Effector memory CD4-positive, alpha-beta T cell (primary cell): ENCODE measurements around the gene HMOX2.

Experiments used
- DNase-seq, 3 donors: peaks; one replicate each; pipeline ENCODE4 v3.0.0-alpha.2; 2020
- H3K27ac ChIP-seq: 2 replicates; pipeline ENCODE4 v1.7.0; 2013; ENCODE audit warnings: mild to moderate bottlenecking, low read length, moderate library complexity; ENCODE audit not compliant: insufficient read depth, poor library complexity, severe bottlenecking
- H3K27me3 ChIP-seq: replicated peaks from 2 replicates; pipeline ENCODE4 v1.7.0; 2013; ENCODE audit warnings: mild to moderate bottlenecking, low read length; ENCODE audit not compliant: insufficient read depth, control insufficient read depth, poor library complexity, severe bottlenecking
- H3K36me3 ChIP-seq: 2 replicates; pipeline ENCODE4 v1.7.0; 2013; ENCODE audit warnings: mild to moderate bottlenecking, low read length, moderate library complexity; ENCODE audit not compliant: control insufficient read depth, insufficient read depth
- H3K4me1 ChIP-seq: 2 replicates; pipeline ENCODE4 v1.7.0; 2013; ENCODE audit warnings: low read length, mild to moderate bottlenecking; ENCODE audit not compliant: control insufficient read depth, insufficient read depth, poor library complexity, severe bottlenecking
- H3K4me3 ChIP-seq: 2 replicates; pipeline ENCODE4 v1.7.0; 2013; ENCODE audit warnings: low read length, low read depth, mild to moderate bottlenecking; ENCODE audit not compliant: insufficient read depth, poor library complexity, severe bottlenecking
- H3K9me3 ChIP-seq: 2 replicates; pipeline ENCODE4 v1.7.0; 2013; ENCODE audit warnings: mild to moderate bottlenecking, low read length, moderate library complexity; ENCODE audit not compliant: control insufficient read depth

The HMOX2 gene

DNA sequence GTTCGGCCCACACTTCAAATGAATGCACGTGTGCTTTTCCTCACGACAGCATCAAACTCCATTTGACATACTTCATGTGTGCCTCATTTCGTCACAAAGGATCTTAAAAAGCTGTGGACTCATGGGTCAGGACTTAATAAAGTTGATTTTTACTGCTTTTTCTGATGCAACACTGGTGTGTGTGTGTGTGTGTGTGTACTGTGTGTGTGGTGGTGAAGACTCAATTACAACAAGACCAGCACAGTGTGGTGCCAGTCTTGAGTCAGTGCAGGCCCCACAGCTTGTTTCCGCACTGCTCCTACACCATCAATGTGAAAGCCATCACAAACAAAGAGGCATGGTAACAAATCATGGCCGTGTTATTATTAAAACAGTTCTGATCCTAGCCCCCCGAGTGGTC is 44.7 kb downstream of the HMOX2 start:
- H3K4me3 ChIP-seq: no peak overlapping the region
- H3K27ac ChIP-seq: no peak overlapping the region
- H3K9me3 ChIP-seq: no peaks in the 10 kb centered on the region
- H3K4me1 ChIP-seq: peaks cover 2% of the 10 kb centered on the region
- H3K27me3 ChIP-seq: no peaks in the 10 kb centered on the region
- DNase-seq: no peak
- H3K36me3 ChIP-seq: no peaks in the 10 kb centered on the region

DNA sequence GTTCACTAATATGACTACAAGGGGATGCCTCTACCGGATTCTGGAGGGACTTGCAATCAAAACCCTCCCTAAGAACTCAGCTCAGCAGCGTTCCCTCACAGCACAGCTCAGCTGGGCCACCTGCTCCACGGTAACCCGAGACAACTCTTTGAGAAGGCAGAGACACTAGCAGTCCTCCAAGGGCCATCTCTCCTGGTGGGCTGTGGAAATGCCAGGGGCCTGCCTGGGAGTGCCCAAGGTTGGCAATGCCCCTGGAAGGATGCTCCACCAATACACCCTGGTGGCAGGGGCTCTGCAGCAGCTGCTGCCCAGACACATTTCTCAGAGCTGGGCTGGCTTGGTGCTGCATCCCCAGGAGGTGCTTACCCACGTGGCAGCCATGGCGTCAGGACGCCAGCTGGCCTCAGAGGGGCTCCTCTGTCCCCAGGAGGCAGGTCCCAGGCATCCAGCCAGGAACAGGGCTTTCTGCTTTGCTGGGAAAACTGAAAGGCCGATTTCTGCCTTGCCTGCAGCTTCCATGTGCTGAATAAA is 45.9 kb downstream of the HMOX2 start:
- no peaks in the 10 kb centered on the region for H3K36me3 ChIP-seq
- no peak overlapping the region for H3K27ac ChIP-seq
- no peaks in the 10 kb centered on the region for H3K9me3 ChIP-seq
- H3K27me3 ChIP-seq: no peaks in the 10 kb centered on the region
- DNase-seq: no peak
- H3K4me1 ChIP-seq: no peaks in the 10 kb centered on the region
- no peak overlapping the region for H3K4me3 ChIP-seq

DNA sequence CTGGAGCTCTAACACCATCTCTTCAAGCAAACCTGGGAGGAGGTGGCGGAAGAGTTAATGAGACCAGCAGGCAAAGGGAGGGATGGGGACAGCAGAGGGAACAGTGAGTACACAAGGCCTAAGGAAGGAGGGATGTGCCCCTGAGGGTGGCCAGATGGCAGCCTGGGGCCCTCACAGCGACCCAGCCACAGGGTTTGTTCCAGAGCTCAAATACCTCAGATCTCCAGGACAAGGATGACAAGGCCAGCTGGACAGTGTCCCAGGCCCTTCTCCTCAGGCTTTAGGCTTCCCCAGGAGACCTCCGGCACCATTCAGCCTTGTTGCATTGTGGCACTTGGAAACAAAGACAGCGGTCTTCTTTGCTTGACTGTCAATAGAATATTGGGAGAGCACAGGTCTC is 47.5 kb downstream of the HMOX2 start:
- no peak overlapping the region for H3K4me3 ChIP-seq
- H3K27ac ChIP-seq: no peak overlapping the region

DNA sequence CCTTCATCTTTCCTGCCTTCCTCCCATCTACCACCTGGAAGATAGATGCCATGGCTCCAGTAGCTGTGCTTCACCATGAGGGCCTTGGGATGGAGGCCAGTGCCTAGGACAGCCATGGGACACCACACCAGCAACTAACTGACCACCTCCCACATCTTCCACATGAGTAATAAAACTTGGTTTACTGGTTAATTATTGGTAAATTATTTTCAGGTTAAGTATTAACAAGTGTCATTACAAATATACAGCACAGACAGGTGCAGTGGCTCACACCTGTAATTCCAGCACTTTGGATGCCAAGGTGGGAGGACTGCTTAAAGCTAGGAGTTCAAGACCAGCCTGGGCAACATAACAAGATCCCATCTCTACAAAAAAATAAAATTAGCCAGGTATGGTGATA is 48.4 kb downstream of the HMOX2 start:
- no peaks in the 10 kb centered on the region for H3K36me3 ChIP-seq
- no peak overlapping the region for H3K27ac ChIP-seq
- no peaks in the 10 kb centered on the region for H3K9me3 ChIP-seq
- peaks cover 4% of the 10 kb centered on the region for H3K4me1 ChIP-seq
- no peak overlapping the region for H3K4me3 ChIP-seq
- no peaks in the 10 kb centered on the region for H3K27me3 ChIP-seq
- no peak for DNase-seq

More for the DNA sequence above, 47.5 kb downstream of the HMOX2 start:
- Histone ChIP-seq H3K27me3 (no peaks in the 10 kb centered on the region), H3K36me3 (no peaks in the 10 kb centered on the region), H3K9me3 (no peaks in the 10 kb centered on the region), H3K4me1 (no peaks in the 10 kb centered on the region)
- DNase-seq: no peak

DNA sequence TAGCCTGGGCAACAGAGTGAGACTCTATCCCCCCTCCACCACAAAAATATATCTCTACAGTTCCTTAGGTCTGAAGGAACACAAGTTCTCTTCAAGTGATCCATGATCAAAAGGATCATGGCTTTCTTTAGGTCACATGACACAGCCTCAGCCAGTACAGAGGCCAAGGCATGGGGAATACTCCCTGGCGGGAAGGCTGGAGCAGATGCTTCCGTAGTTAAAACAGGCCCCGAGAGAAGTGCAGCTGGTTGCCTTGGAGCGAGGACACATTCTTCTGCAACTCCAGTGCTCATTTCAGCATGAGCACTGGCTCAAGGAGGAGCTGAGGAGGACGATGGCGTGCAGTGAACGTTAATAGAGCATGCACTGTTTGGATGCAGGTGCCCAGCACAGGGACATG is 48.9 kb downstream of the HMOX2 start:
- no peak overlapping the region for H3K27ac ChIP-seq
- no peaks in the 10 kb centered on the region for H3K27me3 ChIP-seq
- no peak overlapping the region for H3K4me3 ChIP-seq
- no peak for DNase-seq
- no peaks in the 10 kb centered on the region for H3K9me3 ChIP-seq
- no peaks in the 10 kb centered on the region for H3K36me3 ChIP-seq
- H3K4me1 ChIP-seq: peaks cover 4% of the 10 kb centered on the region

DNA sequence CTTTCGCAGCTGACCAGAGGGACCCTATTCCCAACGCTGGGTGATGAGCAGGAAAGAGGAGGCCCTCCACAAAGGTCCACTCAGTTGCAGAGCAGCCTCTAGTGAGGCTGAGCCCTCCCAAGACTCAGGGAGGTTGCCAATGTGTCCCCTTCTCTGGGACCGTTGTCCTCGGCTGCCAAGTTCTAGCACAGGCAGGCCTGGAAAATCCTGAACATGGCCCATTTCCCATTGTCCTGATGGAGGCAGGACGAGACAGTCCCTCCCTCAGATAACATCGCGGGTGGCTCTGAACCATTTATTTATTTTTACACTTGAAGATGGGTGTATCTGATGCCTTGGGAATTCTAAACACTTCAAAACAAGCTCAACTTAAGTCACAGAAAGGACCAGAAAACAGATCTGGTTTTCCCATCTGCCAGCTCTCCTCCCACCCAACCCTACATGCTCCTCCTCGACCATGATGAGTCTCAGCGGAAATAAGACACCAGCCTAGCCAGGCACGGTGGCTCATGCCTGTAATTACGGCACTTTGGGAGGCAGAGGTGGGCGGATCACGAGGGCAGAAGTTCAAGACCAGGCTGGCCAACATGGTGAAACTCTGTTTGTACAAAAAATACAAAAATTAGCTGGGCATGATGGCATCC is 49.6 kb downstream of the HMOX2 start:
- no peak overlapping the region for H3K27ac ChIP-seq
- H3K4me1 ChIP-seq: peaks cover 4% of the 10 kb centered on the region
- no peaks in the 10 kb centered on the region for H3K36me3 ChIP-seq
- DNase-seq: no peak
- H3K27me3 ChIP-seq: no peaks in the 10 kb centered on the region
- no peaks in the 10 kb centered on the region for H3K9me3 ChIP-seq
- H3K4me3 ChIP-seq: no peak overlapping the region

DNA sequence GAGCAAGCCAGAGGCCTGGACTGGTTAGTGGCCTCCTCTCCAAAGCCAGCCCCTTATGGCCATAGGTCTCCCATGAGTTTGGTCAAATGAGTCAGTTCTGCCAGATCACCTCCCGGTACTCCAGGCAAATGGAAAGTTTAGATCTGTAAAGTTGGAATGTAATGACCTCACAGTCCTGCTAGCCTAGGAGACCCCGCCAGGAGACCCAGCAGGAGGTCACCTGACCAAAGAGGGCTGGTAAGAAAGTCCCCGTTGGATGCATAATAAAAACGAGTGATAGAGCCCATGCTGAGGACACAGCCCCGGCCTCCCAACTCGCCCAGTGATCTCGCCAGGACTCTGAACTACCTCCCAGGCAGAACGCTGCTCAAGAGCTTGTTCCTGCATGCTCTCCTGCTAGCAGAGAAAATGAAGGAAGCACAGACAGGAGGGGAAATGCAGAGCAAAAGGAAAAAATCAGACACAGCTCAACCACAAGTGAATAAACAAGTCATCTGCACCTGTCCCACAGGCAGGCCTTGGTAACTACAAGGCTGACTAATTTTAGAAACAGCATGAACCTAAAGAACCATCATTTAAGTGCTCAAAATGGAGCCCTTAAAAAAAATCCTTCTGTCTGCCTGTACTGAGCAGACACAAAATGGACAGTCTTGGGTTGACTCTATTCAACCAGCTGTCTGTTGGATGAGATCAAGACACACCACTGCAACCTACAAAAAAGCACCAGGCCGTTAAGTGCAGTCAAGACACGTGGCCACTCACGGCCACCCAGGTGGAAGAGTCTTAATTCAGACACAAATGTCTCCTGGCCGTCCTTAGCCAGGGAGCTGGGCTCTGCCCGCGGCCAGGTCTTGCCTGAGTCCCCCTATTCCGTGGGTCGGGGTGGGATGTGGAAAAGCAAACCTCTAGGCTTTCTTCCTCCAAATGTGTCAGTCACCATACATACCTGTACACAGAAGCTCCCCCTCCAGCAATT is 53.2 kb downstream of the HMOX2 start:
- Histone ChIP-seq H3K27ac (no peak overlapping the region), H3K36me3 (no peaks in the 10 kb centered on the region), H3K4me1 (peaks cover 4% of the 10 kb centered on the region), H3K9me3 (no peaks in the 10 kb centered on the region), H3K27me3 (no peaks in the 10 kb centered on the region), H3K4me3 (no peak overlapping the region)
- DNase-seq: no peak

DNA sequence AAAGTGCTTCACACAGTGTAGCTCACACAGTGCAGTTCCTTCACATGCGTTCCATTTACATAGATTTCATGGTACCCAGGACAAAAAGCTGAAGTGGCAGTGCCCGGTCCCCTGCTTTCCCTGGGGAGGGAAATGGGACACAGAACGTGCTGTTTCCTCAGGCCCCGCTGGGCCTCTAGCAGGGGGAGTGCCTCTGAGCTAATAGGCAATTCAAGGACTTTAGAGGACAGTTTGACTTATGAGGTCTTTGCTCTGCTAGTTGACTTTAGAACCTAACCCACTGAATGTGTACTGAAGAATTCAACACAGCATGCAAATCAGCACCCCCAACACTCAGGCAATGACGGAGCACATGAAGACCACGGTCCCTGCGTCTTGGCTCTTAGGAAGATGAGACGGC is 55.6 kb downstream of the HMOX2 start:
- Histone ChIP-seq H3K36me3 (no peaks in the 10 kb centered on the region), H3K4me3 (no peak overlapping the region), H3K27me3 (no peaks in the 10 kb centered on the region), H3K27ac (no peak overlapping the region), H3K9me3 (no peaks in the 10 kb centered on the region), H3K4me1 (peaks cover 11% of the 10 kb centered on the region)
- DNase-seq: no peak

DNA sequence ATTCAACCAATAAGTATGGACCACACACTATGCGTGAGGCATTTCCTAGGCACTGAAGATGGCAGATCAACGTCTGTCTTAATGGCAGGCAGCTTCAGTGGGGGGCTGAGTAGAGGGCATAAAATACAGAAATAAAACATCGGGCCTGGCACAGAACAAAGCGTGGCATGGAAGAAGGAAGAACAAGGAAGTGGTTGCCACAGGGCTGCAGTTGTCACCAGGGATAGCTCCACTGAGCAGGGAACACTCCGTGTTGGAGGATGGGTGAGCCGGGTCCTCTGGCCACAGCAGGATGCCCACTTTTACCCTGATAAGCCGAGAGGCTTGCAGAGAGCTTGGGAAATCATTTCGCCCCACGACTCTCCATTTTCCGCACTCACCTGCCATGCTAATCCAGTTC is 56.0 kb downstream of the HMOX2 start:
- no peaks in the 10 kb centered on the region for H3K36me3 ChIP-seq

DNA sequence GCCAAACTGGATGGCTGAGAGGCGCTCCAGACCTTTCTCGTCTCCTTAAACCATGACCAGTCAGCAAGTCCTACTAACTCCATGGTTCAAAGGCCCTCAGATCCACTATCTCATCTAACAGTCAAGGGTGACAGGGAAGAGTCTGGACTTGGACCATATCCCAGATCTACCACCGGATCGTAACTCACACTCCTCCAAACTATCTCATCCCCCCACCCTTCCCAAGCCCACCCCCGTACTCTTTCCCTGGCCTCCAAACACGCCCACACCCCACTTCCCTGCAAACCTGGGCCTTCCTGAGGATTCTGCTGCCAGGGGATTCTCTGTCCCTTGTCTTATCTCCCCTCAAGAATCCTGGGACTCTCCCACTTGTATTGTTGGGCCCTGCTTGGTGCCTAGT is 57.3 kb downstream of the HMOX2 start:
- no peak overlapping the region for H3K27ac ChIP-seq
- H3K36me3 ChIP-seq: no peaks in the 10 kb centered on the region
- H3K4me1 ChIP-seq: peaks cover 21% of the 10 kb centered on the region
- H3K4me3 ChIP-seq: no peak overlapping the region
- H3K27me3 ChIP-seq: no peaks in the 10 kb centered on the region
- no peak for DNase-seq
- H3K9me3 ChIP-seq: no peaks in the 10 kb centered on the region

More for the DNA sequence above, 56.0 kb downstream of the HMOX2 start:
- Histone ChIP-seq H3K27ac (no peak overlapping the region), H3K4me3 (no peak overlapping the region), H3K27me3 (no peaks in the 10 kb centered on the region), H3K4me1 (peaks cover 14% of the 10 kb centered on the region), H3K9me3 (no peaks in the 10 kb centered on the region)
- DNase-seq: no peak
